Vagina (tissue), 2 donors: Measurements from ENCODE around the gene PRMT7. TPM values are rescaled to one million over a fixed set of nuclear protein-coding genes. Genes with fewer than 3 reads are reported as not detected.

ENCODE experiments used
- DNase-seq, 2 donors: peaks; one replicate each; pipeline ENCODE4 v3.0.0-alpha.2; 2017; ENCODE audit errors: extremely low spot score in 2 of 2
- H3K27ac ChIP-seq: fragments of 200-600 bp; sonication (generic); one replicate; pipeline ENCODE4 v1.5.1; 2019
- H3K27me3 ChIP-seq: fragments of 200-600 bp; sonication (generic); one replicate; pipeline ENCODE4 v1.5.1; 2019
- H3K36me3 ChIP-seq, 2 donors: fragments of 200-600 bp; sonication (generic); one replicate each; pipeline ENCODE4 v1.5.1; 2017 to 2019
- H3K4me1 ChIP-seq: fragments of 200-600 bp; sonication (generic); one replicate; pipeline ENCODE4 v1.5.1; 2019
- H3K4me3 ChIP-seq, 2 donors: fragments of 200-600 bp; sonication (generic); 1 replicate in 1 of 2; 2 replicates in 1 of 2; pipeline ENCODE4 v1.5.1; 2016 to 2019
- H3K9me3 ChIP-seq: fragments of 200-600 bp; sonication (generic); one replicate; pipeline ENCODE4 v1.5.1; 2019
- POLR2A ChIP-seq, 2 donors: fragments of 450-650 bp; IDR thresholded peaks; one replicate each; pipeline ENCODE4 v1.6.1; 2017; ENCODE audit warnings: antibody characterized with exemption in 2 of 2, mild to moderate bottlenecking in 2 of 2, moderate library complexity in 2 of 2
- POLR2AphosphoS5 ChIP-seq, 2 donors: sonication (generic); formaldehyde crosslinking; IDR thresholded peaks; one replicate each; pipeline ENCODE4 v1.9.0; 2017; ENCODE audit warnings: antibody characterized with exemption in 2 of 2, mild to moderate bottlenecking in 2 of 2, low read depth in 1 of 2; ENCODE audit not compliant: insufficient read depth in 1 of 2
- intact Hi-C: fragments of 100-400 bp; cut with DNase I; formaldehyde crosslinking; loops from one replicate; pipeline ENCODE4 v1.15.1; 2023
- total RNA-seq: library from RNA; depleted of rRNA; stranded (reverse); fragments of >200 nt; gene quantifications from one replicate; pipeline ENCODE4 v1.2.3, GENCODE V29; 2016
- TF ChIP-seq, protein P1 (sequence below), 3 experiments: fragments of 450-650 bp in 2 of 3; fragments of 200-600 bp in 1 of 3; sonication (generic) in 1 of 3; IDR thresholded peaks; one replicate each; pipeline ENCODE4 v1.5.1; 2017 to 2019; ENCODE audit warnings: antibody characterized with exemption in 3 of 3, mild to moderate bottlenecking in 2 of 3, moderate library complexity in 2 of 3

Gene PRMT7
- total RNA-seq, 1 donor from 2014 or later = 47.9 TPM

GRCh38 chr16:68344252-68344651 lies 33.4 kb downstream of the PRMT7 start:
- intact Hi-C loops = no loop called here
- peaks cover 0 to 59% of the 10 kb centered on the region in 2 donors for H3K36me3 ChIP-seq

GRCh38 chr16:68345351-68345810 lies 34.6 kb downstream of the PRMT7 start:
- no peaks in the 10 kb centered on the region for H3K4me1 ChIP-seq
- no peaks in the 10 kb centered on the region for H3K27me3 ChIP-seq
- DNase-seq = no peak
- no peak overlapping the region for H3K27ac ChIP-seq
- intact Hi-C loops = no loop called here
- TF ChIP-seq POLR2A (IDR thresholded peaks at IDR 0.05) (no peak), POLR2AphosphoS5 (IDR thresholded peaks at IDR 0.05; ENCODE audit: insufficient read depth in 1 of 2, low read depth in 1 of 2) (no peak)
- TF ChIP-seq, protein P1, sequence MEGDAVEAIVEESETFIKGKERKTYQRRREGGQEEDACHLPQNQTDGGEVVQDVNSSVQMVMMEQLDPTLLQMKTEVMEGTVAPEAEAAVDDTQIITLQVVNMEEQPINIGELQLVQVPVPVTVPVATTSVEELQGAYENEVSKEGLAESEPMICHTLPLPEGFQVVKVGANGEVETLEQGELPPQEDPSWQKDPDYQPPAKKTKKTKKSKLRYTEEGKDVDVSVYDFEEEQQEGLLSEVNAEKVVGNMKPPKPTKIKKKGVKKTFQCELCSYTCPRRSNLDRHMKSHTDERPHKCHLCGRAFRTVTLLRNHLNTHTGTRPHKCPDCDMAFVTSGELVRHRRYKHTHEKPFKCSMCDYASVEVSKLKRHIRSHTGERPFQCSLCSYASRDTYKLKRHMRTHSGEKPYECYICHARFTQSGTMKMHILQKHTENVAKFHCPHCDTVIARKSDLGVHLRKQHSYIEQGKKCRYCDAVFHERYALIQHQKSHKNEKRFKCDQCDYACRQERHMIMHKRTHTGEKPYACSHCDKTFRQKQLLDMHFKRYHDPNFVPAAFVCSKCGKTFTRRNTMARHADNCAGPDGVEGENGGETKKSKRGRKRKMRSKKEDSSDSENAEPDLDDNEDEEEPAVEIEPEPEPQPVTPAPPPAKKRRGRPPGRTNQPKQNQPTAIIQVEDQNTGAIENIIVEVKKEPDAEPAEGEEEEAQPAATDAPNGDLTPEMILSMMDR (IDR thresholded peaks at IDR 0.05) = no peak
- no peaks in the 10 kb centered on the region for H3K9me3 ChIP-seq
- no peak overlapping the region for H3K4me3 ChIP-seq
- peaks cover 0 to 55% of the 10 kb centered on the region in 2 donors for H3K36me3 ChIP-seq

More at GRCh38 chr16:68344252-68344651, 33.4 kb downstream of the PRMT7 start:
- Histone ChIP-seq H3K9me3 (no peaks in the 10 kb centered on the region), H3K4me3 (no peak overlapping the region), H3K27ac (no peak overlapping the region), H3K27me3 (no peaks in the 10 kb centered on the region), H3K4me1 (no peaks in the 10 kb centered on the region)
- TF ChIP-seq, protein P1 (IDR thresholded peaks at IDR 0.05) = no peak
- TF ChIP-seq POLR2A (IDR thresholded peaks at IDR 0.05) (no peak), POLR2AphosphoS5 (IDR thresholded peaks at IDR 0.05; ENCODE audit: insufficient read depth in 1 of 2, low read depth in 1 of 2) (no peak)
- DNase-seq = no peak

GRCh38 chr16:68345958-68346635 lies 35.3 kb downstream of the PRMT7 start:
- intact Hi-C loops = no loop called here
- TF ChIP-seq, protein P1 (IDR thresholded peaks at IDR 0.05) = no peak
- TF ChIP-seq POLR2A (IDR thresholded peaks at IDR 0.05) = no peak
- TF ChIP-seq POLR2AphosphoS5 (IDR thresholded peaks at IDR 0.05; ENCODE audit: insufficient read depth in 1 of 2, low read depth in 1 of 2) = no peak
- no peak overlapping the region for H3K27ac ChIP-seq

DNA sequence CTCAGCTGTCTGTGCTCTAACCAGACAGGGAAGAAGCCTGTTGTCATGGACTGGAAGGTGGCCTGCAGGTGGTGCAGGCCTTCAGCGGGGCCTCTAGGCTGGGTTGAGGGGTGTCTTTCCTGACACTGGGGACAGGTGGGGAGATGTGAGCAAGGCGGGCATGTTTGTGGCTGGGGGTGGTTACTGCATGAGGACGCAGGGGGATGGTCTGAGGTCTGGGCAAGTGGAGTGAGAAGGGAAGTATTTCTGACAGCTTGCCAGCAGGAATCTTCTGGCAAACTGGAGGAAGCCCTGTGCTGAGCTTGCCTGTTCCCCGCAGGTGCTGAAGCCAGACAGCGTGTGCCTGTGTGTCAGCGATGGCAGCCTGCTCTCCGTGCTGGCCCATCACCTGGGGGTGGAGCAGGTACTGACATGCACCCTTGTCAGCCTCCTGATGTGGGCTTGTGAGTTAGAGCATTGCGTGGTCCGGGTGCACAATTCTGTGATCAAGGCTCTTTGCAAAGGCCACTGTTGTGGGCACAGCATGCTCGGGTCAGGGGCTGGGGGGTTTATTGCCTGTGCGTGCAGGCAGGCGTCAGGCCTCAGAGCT lies 36.2 kb downstream of the PRMT7 start:
- TF ChIP-seq, protein P1 (IDR thresholded peaks at IDR 0.05) = no peak
- no peak for TF ChIP-seq POLR2A (IDR thresholded peaks at IDR 0.05)
- no peak for TF ChIP-seq POLR2AphosphoS5 (IDR thresholded peaks at IDR 0.05; ENCODE audit: insufficient read depth in 1 of 2, low read depth in 1 of 2)
- Histone ChIP-seq H3K36me3 (peaks cover 0 to 60% of the 10 kb centered on the region in 2 donors), H3K4me1 (no peaks in the 10 kb centered on the region), H3K27me3 (no peaks in the 10 kb centered on the region), H3K4me3 (no peak overlapping the region), H3K27ac (no peak overlapping the region), H3K9me3 (no peaks in the 10 kb centered on the region)
- DNase-seq = no peak
- intact Hi-C loops = no loop called here

More at GRCh38 chr16:68345958-68346635, 35.3 kb downstream of the PRMT7 start:
- peaks cover 0 to 53% of the 10 kb centered on the region in 2 donors for H3K36me3 ChIP-seq
- no peak overlapping the region for H3K4me3 ChIP-seq
- H3K9me3 ChIP-seq = no peaks in the 10 kb centered on the region
- no peaks in the 10 kb centered on the region for H3K4me1 ChIP-seq
- no peaks in the 10 kb centered on the region for H3K27me3 ChIP-seq
- DNase-seq = no peak

DNA sequence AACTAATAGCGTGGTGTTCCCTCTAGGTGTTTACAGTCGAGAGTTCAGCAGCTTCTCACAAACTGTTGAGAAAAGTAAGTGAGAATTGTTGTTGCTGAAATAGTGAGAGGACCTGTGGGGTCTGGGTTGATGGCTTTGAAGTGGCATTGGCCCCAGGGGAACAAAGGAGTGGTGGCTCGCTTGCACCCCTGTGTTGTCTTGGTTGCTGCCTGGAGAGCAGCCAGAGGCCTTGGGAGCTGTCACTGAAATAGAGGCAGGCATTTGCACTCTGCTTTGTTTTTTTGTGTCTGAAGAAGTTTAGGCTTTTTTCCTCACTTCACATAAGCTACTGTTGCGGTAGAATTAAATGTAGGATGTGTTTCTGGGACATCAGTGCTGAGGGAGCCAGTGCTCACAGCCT lies 36.8 kb downstream of the PRMT7 start:
- Histone ChIP-seq H3K4me3 (no peak overlapping the region), H3K4me1 (no peaks in the 10 kb centered on the region), H3K36me3 (peaks cover 0 to 65% of the 10 kb centered on the region in 2 donors), H3K27me3 (no peaks in the 10 kb centered on the region), H3K27ac (no peak overlapping the region), H3K9me3 (no peaks in the 10 kb centered on the region)
- intact Hi-C loops = no loop called here
- TF ChIP-seq POLR2A (IDR thresholded peaks at IDR 0.05) (no peak), POLR2AphosphoS5 (IDR thresholded peaks at IDR 0.05; ENCODE audit: insufficient read depth in 1 of 2, low read depth in 1 of 2) (no peak)
- TF ChIP-seq, protein P1 (IDR thresholded peaks at IDR 0.05) = no peak
- DNase-seq = no peak
